Gastrocnemius medialis (tissue), 4 donors: Measurements from ENCODE around the gene NT5C1B.

Experiments
- CTCF ChIP-seq, 5 experiments: fragments of 450-650 bp in 3 of 5; fragments of 200-600 bp in 2 of 5; sonication (generic) in 2 of 5; IDR thresholded peaks in 4 of 5; conservative IDR thresholded peaks in 1 of 5; 1 replicate in 4 of 5; 2 replicates in 1 of 5; pipeline ENCODE4 v1.5.1; 2016 to 2019; ENCODE audit warnings: antibody characterized with exemption in 5 of 5, mild to moderate bottlenecking in 3 of 5, moderate library complexity in 3 of 5
- POLR2A ChIP-seq, 2 donors: fragments of 450-650 bp; IDR thresholded peaks; one replicate each; pipeline ENCODE4 v1.6.1; 2017; ENCODE audit warnings: antibody characterized with exemption in 2 of 2, mild to moderate bottlenecking in 2 of 2, moderate library complexity in 2 of 2

DNA sequence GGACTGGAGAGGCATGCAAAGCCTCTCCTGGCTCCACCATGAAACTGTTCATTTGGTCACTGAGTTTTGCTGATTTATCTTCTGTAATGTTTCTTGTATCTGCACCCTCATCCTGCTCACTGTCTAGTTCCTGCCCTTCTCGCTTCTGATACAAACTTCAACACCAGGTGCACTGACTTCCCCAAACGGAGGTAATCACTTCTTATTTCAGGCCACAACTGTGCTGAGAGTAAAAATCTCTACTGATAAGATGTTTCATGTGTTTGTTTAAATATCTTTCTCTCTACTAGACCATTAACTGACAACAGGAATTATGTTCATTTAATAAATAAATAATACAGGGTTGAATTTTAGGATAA is 10.9 kb upstream of the NT5C1B start:
- TF ChIP-seq POLR2A (IDR thresholded peaks at IDR 0.05): no peak
- TF ChIP-seq CTCF (IDR thresholded peaks at IDR 0.05 in 4 of 5, conservative IDR thresholded peaks at IDR 0.05 in 1 of 5): no peak
